ENCODE data around the gene PLGRKT.
"Not testable (repeated sequence)": the region's sequence is repeated elsewhere in the genome, so short reads cannot be mapped to it uniquely, and the experiment has no call there.

Gene PLGRKT, protein sequence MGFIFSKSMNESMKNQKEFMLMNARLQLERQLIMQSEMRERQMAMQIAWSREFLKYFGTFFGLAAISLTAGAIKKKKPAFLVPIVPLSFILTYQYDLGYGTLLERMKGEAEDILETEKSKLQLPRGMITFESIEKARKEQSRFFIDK

DNA sequence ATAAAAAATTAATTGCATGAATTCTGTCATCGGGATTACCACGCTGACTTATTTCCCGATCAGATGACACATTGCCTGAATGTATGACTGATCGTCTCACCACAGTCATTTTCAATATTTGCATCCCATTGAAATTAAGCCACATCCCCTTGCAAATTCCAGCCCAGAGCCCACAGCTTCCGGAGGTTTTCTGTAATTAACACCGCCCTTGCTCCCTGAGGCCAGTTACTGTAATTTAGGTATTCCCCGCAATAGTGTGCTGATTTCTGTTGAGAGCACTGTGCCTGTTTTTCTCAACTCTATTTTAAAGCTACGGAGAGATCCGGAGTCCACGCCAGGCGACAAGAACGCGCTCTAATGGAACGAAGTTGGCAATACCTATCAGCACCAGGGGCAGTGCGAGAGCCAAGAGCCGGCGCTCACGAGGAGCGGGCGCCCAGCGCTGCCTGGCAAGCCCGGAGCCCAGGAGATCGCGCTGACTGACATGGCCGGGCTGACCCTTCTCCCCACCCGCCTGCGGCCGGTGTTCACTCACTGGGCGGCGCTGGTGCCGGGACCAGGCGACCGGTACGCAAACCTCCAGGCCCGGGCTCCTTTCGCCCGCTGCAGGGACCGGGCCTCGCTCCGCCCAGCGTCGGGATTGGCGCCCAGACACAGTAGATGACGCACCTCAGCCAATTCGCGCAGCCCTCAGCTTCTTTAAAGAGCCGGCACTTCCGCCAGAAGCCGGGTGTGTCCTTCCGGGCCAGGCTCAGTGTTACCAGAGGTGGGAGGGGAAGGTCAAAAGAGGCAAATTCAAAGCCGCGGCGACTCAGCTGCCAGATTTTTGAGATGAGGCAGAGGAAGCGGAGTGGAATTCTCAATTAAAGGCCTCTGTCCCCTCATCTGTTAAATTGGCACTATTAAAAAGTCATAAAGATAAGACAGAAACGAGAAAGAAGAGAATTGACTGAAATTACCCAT lies at the start of gene PLGRKT:
TSS of gene PLGRKT (minus strand) at position 672 of the 963 bp plus-strand sequence. CDS start 5,948 bp downstream, outside the sequence.
- peak; percentile 97 for DNase-seq

DNA sequence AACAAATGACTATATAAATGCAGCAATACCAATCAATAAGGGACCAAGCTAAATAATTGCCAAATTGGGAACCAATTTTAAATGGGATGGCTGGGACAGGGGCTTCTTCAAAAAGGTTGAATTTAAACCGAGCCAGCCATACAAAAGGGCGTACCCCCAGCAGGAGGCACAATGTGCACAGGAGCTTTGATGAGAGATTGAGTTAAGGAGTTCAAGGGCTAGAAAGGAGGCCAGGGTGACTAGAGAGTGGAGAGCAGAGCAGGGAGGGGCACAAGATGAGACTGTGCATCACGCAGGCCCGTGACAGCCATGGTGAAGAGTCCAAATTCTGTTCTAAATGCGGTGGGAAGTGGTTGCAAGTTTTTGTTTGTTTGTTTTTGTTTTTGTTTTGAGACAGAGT lies 49.3 kb upstream of the PLGRKT start:
- no peak for DNase-seq

DNA sequence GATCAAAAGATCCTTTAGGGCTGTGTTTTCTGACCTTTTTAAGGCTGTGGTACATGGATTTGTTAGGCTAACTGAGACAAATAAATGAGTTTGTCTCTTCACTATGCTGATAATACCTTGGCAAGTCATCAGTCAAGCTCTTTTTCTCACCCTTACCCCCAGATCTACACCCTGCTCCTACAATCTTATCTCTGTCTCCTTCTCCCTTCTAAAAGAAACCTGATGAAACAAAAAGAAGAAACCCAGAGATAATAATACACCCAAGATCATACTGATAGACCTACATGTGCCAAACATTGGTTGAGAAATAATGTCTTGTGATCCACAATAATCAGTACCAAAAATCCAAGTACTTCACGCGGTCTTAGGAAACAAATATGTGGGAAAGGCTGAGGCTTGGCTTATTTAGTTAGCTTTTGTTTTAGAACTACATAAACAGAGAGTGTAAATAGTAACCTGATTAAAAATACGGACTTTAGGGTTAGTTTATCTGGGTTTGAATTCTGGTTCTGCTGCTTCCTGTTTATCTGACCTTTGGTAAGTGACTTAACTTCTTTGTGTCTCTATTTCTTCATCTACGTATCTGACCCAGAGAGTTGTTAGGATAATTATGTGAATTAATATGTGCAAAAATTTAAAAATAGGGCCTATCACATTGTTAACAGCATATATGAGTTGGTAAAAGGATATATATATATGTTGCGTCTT lies 47.8 kb upstream of the PLGRKT start:
- DNase-seq, result no peak

DNA sequence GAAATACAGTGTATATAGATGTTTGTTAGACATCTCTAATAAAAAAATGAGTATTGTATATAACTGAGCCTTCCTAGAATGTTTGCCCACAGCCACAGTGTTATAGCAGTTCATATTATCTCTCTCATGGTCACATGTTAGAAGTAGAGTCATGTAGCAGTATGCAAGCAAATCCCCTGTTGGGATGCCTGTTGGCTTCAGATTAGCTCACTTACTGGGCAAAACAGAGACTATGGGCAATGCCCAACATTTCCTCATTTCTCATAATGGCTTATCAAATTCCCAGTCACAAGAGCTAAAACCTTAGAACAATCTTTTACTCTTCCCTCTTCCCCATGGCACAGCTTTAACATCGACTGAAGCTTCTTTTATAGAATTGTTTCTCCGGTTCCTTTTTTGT lies 45.6 kb upstream of the PLGRKT start:
- no peak for DNase-seq

DNA sequence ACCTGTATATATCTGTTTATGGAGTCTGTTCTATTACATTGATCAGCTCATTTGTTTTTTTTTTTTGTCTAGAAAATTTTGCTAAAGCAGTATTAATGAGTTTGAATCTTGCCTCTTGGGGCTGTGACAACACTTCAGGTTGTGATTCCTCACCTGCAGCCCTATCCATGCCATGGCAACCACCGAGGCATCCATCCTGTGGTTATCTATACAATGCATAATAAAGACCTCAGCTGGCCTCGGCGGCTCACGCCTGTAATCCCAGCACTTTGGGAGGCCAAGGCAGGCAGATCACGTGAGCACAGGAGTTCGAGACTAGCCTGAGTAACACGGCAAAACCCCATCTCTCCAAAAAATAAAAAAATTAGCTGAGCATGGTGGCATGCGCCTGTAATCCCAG lies 44.5 kb upstream of the PLGRKT start:
- no peak for DNase-seq

DNA sequence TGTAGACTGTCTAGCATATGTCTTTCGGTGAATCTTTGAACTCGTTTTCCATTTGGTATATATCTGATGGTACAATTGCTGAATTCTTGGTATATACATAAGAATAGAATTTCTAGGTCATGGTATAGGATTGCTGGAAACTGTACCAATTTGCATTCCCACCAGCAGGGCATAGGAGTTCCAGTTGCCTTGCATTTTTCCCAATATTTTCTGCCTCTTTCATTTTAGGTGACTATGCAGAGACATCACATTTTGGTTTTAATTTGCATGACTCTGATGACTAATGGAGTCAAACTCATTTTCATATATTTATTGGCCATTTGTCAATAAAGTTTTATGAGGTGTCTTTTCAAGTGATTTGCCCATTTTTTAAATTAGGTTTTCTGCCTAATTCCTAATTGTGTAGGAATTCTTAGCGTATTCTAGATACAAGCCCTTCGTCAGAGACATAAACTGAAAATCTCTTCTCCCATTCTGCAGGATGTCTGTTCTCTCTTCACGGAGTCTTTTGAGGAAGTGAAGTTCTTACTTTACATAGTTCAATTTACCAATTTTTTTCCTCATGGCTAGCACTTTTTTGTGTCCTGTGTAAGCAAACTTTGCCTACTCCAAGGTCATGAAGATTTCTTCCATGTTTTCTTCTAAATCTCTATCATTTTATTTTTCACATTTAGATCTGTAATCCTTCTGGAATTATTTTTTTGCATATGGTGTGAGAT lies 43.8 kb upstream of the PLGRKT start:
- no peak for DNase-seq

DNA sequence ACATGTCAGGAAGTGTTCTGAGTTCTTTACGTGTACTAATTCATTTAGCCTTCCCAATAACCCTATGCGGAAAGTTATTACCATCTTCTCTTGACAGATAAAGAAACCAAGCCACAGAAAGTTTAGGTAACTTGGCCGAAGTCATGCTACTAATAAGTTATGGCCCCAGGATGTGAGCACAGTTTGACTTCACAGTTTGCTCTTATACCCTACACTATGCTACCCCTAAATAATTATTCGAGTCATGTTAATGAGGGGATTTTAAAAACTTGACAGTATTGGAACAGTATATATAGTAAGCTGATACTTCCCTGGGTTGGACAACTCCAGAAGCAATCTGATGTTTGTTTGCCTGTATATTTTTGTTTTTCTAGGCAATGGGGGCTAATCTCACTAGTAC lies 43.2 kb upstream of the PLGRKT start:
- DNase-seq, result no peak

DNA sequence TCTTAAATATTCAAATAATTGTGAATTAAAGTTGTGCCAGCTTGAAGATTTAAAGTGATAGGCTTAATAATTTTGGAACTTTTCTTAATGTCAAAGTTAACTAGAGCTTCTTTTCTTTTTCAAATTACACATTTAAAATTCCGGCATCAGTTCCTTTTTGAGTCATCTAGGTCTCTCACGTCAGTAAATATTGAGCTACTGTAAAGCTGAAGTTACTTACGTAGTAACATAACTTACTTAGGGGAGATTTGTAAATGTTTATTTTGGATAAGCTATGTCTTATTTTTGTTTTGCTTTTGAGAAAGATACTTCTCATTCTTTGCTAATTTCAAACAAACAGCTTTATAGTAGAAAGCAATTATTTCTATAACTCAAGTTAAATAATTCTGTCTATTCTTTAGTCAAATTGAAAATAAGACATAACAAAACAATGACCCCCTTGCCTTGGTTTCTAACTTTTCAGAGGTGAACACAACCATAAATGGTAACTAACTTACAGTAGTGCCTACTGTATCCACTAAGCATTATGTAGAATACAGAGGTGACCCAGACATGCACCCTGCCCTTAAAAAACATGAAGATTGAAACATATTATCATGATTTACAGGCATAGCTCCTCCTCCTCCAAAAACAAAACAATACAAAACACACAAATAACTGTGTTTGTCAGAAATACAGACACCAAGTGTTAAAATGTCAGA lies 42.4 kb upstream of the PLGRKT start:
- peak; percentile 41 for DNase-seq

DNA sequence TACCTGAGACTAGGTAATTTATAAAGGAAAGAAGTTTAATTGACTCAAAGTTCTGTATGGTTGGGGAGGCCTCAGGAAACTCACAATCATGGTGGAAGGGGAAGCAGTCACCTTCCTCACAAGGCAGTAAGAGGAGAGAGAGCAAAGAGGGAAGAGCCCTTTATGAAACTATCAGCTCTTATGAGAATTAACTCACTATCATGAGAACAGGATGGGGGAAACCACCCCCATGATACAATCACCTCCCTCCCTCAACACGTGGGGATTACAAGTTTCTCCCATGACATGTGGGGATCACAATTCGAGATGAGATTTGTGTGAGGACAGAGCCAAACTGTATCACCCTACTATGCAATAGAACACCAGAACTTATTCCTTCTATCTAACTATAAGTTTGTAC lies 40.5 kb upstream of the PLGRKT start:
- DNase-seq, result no peak

DNA sequence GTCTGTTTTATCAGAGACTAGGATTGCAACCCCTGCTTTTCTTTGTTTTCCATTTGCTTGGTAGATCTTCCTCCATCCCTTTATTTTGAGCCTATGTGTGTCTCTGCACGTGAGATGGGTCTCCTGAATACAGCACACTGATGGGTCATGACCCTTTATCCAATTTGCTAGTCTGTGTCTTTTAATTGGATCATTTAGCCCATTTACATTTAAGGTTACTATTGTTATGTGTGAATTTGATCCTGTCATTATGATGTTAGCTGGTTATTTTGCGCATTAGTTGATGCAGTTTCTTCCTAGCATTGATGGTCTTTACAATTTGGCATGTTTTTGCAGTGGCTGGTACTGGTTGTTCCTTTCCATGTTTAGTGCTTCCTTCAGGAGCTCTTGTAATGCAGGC lies 37.9 kb upstream of the PLGRKT start:
- not testable (repeated sequence) for DNase-seq

DNA sequence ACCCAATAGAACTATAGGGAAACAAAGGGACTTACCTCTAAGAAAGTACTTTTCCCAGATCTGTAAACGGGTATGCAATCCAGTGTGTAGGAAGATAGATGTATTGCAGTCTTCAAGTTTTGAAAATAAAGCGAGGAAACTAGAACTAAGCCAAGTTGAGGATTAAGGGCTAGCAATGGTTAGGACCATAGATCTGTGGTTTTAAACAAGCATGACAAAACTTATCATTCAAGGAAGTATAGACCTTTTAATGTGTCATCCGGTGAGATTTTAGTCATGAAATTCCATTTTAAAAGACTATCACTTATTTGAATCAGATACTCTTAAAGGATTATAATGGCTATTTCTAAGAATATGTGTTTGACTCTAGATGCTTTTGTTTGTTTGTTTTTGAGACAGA lies 33.1 kb upstream of the PLGRKT start:
- no peak for DNase-seq

DNA sequence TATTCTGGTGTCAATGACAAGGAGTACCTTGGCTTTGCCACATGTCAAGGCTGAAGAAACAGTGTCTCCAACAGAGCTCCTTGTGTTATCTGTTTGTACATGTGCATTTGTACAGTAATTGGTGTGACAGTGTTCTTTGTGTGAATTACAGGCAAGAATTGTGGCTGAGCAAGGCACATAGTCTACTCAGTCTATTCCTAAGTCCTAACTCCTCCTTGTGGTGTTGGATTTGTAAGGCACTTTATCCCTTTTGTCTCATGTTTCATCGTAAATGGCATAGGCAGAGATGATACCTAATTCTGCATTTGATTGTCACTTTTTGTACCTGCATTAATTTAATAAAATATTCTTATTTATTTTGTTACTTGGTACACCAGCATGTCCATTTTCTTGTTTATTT lies 32.4 kb upstream of the PLGRKT start:
- no peak for DNase-seq

DNA sequence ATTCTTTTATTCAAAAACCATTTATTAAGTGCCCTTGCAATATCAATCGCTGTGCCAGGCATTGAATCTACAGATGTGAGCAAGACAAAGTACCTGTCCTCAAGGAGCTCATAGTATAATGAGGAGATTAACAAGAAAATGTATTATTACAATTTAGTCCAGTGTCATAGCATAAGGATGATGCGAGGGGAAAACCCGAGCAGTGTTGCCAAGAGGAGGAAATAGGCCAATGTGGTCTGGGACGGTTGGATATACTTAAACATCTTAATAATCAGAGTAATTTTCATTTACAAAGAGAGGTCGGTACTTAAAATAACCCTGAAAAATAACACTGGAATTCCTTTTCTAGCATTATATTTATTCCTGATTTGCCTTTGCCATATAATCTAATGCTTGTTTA lies 31.1 kb upstream of the PLGRKT start:
- DNase-seq, result no peak

DNA sequence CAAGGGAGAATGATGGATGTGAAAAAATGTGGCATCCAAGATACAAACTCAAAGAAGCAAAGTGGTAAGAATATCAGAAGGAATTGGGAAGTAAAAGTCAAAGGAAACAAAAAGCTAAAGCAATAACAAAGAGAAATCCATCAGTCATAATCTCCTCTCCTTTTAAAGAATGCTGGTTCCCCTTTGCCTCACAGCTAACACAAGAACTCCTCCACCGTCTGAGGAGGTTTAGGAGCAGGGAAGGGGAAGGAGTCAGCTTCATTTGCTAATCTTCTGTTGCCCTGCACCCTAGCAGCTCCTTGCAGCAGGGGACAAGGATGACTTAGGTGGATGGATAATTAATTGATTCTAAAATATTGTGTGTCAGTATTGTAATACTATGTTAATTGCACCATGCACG lies 29.0 kb upstream of the PLGRKT start:
- DNase-seq, result no peak

DNA sequence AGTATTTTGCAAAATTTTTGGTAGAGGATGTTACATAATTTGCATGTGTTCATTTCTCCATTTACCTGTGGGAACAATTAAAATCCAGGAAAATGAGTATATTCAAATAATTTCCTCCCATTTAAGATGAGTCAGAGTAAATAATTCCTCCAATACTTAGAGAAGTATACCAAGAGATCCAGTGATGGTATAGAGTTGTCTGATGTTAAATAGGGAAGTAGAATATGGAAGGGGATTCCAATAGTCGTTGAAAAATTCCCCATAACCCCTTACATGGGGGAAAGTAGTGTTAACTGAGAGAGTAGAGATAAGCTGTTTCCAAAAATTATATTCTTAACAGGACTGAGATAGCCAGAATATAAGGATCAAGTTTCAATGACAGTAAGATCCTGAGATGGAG lies 28.3 kb upstream of the PLGRKT start:
- DNase-seq, result no peak

DNA sequence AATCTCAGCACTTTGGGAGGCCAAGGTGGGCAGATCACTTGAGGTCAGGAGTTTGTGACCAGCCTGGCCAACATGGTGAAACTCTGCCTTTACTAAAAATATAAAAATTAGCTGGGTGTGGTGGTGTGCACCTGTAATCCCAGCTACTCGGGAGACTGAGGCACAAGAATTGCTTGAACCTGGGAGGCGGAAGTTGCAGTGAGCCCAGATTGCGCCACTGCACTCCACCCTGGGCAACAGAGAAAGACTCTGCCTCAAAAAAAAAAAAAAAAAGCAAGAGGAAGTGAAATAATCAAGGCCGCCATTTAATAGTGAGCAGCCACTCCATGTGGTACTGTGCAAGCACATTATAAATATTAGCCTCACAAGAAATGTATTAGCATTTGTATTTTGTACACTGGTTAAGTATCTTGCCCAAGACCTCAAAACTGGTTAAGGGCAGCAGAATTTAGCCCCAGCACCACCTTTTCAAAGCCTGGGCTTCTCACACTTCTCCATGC lies 27.2 kb upstream of the PLGRKT start:
- not testable (repeated sequence) for DNase-seq

DNA sequence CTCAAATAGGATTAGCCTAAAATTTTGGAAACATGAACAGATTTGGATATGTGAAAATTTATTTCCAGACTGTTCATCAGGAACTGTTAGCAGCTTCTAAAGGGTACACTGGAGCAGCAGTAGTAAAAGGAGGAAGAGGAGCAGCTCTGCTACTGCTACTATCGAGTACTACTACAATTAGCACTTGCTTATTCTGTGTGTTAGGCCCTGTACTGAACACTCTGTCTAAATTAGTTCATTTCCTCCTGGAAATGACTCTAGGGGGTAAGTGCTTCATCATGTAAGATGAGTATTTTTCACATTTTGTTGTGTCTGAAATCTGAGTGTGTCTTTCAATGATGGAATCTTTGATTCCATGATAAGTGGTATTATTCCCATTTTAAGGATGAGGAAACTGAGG lies 22.4 kb upstream of the PLGRKT start:
- no peak for DNase-seq

DNA sequence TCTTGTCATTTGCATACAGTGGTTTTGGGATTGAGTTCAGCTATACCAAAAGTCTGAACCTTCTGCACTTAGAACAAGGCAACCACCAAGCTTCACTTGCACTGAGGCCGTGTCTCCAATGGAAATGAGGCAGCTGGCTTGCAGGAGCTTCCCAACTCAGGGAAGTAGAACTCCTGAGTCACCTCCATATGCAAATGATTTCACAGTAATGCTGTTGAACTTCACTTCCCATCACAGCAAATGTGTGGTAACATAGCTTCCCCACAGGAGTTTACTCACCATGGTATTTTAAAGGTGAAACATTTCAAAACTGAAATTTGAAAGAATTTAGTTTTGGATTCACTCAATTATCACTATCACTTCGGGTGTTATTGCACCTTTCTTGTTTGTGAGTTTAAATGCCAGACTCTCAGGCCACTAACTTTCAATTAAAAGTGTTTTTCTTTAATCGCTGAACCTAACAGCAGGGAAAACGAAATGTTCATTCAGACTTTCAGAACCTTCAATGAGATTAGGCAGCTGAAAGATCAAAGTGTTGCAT lies 21.6 kb upstream of the PLGRKT start:
- peak; percentile 83 for DNase-seq

DNA sequence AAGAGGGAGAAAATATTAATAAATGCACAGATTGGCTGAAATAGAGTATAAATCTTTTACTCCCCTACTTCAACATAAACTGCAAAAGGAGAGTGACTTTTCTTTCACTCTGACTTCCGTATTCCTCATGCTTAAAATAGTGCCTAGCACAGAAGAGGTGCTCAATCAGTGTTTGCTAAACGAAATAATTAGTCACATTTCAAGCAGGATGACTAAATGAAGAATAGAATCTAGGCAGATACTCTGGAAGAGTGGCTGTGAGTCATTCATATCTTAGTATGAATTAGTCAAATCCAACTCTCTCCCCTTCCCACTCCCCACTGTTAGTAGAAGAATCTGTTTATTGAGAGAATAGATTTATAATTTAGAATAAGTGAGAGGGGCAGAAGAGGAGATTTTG lies 17.5 kb upstream of the PLGRKT start:
- peak; percentile 81 for DNase-seq

DNA sequence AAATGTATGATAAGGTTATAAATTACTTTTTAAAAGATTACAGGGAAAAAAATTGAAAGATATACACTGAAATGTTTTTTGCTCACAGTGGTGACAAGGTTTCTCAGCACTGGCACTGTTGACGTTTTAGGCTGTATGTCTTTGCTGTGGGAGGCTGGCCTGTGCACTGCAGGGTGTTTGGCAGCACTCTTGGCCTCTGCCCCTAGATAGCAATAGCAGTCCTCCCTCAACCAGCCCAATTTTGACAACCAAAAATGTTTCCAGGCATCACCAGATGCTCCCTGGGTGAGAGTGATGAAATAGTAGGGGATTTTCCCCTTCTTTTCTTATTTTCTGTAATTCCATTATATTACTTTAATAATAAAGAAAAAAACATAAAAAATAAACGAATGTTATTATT lies 15.9 kb upstream of the PLGRKT start:
- peak; percentile 65 for DNase-seq

DNA sequence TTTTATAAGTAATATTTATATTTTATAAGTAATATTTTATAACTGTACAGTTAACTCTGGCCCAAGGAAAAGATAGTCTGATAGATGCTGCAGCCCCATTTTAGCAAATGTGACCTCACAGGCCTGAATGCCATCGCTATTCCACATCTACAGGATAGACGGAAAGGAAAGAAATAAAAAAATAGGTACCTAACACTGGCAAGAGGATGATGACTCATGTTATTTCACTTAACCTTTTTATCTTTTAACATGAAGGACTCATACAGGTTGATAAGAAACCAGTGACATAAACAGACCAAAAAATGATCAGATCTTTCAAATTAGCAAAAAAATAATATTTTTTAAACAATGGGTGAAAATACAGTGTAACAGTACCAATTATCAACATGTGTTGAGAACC lies 15.3 kb upstream of the PLGRKT start:
- no peak for DNase-seq

DNA sequence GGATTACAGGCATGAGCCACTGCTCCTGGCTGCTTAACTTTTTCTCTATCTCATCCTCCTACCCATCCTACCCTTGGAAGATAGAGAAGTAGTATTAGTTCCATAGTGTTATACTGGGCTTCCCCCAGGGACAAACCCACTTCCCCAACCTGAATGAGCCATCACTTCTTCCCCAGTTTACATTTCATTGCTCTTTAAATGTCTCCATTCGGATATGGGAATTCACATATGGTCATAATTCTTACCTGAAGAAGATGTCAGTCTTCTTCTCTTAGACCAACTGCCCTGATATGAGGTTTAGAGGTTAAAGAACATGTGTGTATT lies 14.5 kb upstream of the PLGRKT start:
- DNase-seq, result no peak

All from activated CD4-positive, alpha-beta T cell treated with anti-CD3 and anti-CD28 coated beads, Interleukin-2, Interleukin-6, amounts not matched to agents 100 ng/mL and 50 ng/mL, durations not matched to agents 16 hours and 8 hours (primary cell).